BLaER1 treated with 17β-estradiol and CSF1 and Interleukin-3, amounts not matched to agents 10 nM and 100 nM (cell line): ENCODE results near the gene ECD.

Experiments used
- H3K27ac ChIP-seq, 11 experiments: shearing (Covaris generic); formaldehyde crosslinking; 2 replicates each; pipeline ENCODE4 v1.8.1; 2022
- H3K27me3 ChIP-seq, 11 experiments: shearing (Covaris generic); formaldehyde crosslinking; 2 replicates each; pipeline ENCODE4 v1.8.1; 2022
- H3K36me3 ChIP-seq, 11 experiments: shearing (Covaris generic); formaldehyde crosslinking; 2 replicates each; pipeline ENCODE4 v1.8.1; 2022
- H3K4me1 ChIP-seq, 10 experiments: shearing (Covaris generic); formaldehyde crosslinking; 2 replicates each; pipeline ENCODE4 v1.8.1; 2022
- H3K4me2 ChIP-seq, 11 experiments: shearing (Covaris generic); formaldehyde crosslinking; 2 replicates each; pipeline ENCODE4 v1.8.1; 2022
- H3K4me3 ChIP-seq, 10 experiments: shearing (Covaris generic); formaldehyde crosslinking; 2 replicates each; pipeline ENCODE4 v1.8.1; 2022
- H3K9ac ChIP-seq, 11 experiments: shearing (Covaris generic); formaldehyde crosslinking; 2 replicates each; pipeline ENCODE4 v1.8.1; 2022
- H3K9me3 ChIP-seq, 11 experiments: shearing (Covaris generic); formaldehyde crosslinking; replicated peaks in 1 of 11; 2 replicates each; pipeline ENCODE4 v1.8.1; 2022
- H4K20me1 ChIP-seq, 11 experiments: shearing (Covaris generic); formaldehyde crosslinking; 2 replicates each; pipeline ENCODE4 v1.8.1; 2022
- Cebpa-rat ChIP-seq, 11 experiments: shearing (Covaris generic); IDR thresholded peaks; 2 replicates each; pipeline ENCODE4 v1.8.1; 2022

The ECD gene

GRCh38 chr10:73167783-73168464, at the start of gene ECD, which contains the start of gene FAM149B1:
ECD (minus strand) TSS chr10:73168008; CDS start chr10:73163937, 4,071 bp downstream.
FAM149B1 (plus strand) TSS chr10:73168119; CDS start chr10:73168340, 221 bp downstream.
- Histone ChIP-seq H3K4me1 (peaks cover 11 to 44% (median 26%) of the 10 kb centered on the region in 10 experiments), H3K4me3 (peak within 1 kb of the TSS; percentile 77 to 91 (median 82)), H3K9me3 (peaks cover 0 to 7% (median 4%) of the 10 kb centered on the region in 11 experiments; a peak in 7 of 22 replicates), H4K20me1 (peaks cover 3 to 26% (median 17%) of the 10 kb centered on the region in 11 experiments; a peak in 20 of 22 replicates), H3K36me3 (peaks cover 12 to 41% (median 30%) of the 10 kb centered on the region in 11 experiments), H3K27me3 (no peaks in the 10 kb centered on the region), H3K4me2 (peak within 1 kb of the TSS; percentile 82 to 97 (median 89)), H3K27ac (peak within 1 kb of the TSS; percentile 83 to 95 (median 88)), H3K9ac (peak within 1 kb of the TSS; percentile 83 to 95 (median 91))
- TF ChIP-seq Cebpa-rat (IDR thresholded peaks at IDR 0.05) = no peak

GRCh38 chr10:73215749-73216148, 47.9 kb upstream of the ECD start:
- H4K20me1 ChIP-seq = no peaks in the 10 kb centered on the region
- H3K9ac ChIP-seq = no peak overlapping the region
- H3K9me3 ChIP-seq = peaks cover 0 to 21% (median 12%) of the 10 kb centered on the region in 11 experiments; a peak in 13 of 22 replicates
- no peaks in the 10 kb centered on the region for H3K4me1 ChIP-seq
- no peaks in the 10 kb centered on the region for H3K27me3 ChIP-seq
- H3K4me3 ChIP-seq = no peak overlapping the region
- no peak for TF ChIP-seq Cebpa-rat (IDR thresholded peaks at IDR 0.05)
- peaks cover 25 to 98% (median 46%) of the 10 kb centered on the region in 11 experiments for H3K36me3 ChIP-seq
- no peak overlapping the region for H3K4me2 ChIP-seq
- H3K27ac ChIP-seq = no peak overlapping the region

GRCh38 chr10:73211106-73211811, 43.5 kb upstream of the ECD start:
- Histone ChIP-seq H3K27ac (no peak overlapping the region), H4K20me1 (no peaks in the 10 kb centered on the region), H3K4me2 (no peak overlapping the region), H3K4me1 (no peaks in the 10 kb centered on the region; a peak in 1 of 20 replicates), H3K9ac (no peak overlapping the region), H3K4me3 (no peak overlapping the region), H3K36me3 (peaks cover 14 to 99% (median 37%) of the 10 kb centered on the region in 11 experiments; a peak in 21 of 22 replicates), H3K9me3 (peaks cover 6 to 13% (median 9%) of the 10 kb centered on the region in 11 experiments; a peak in 21 of 22 replicates), H3K27me3 (no peaks in the 10 kb centered on the region)
- TF ChIP-seq Cebpa-rat (IDR thresholded peaks at IDR 0.05) = no peak

- H4K20me1 ChIP-seq = no peaks in the 10 kb centered on the region
- no peak overlapping the region for H3K27ac ChIP-seq
- no peak for TF ChIP-seq Cebpa-rat (IDR thresholded peaks at IDR 0.05)
- H3K4me2 ChIP-seq = no peak overlapping the region
- H3K4me1 ChIP-seq = no peaks in the 10 kb centered on the region; a peak in 1 of 20 replicates
- H3K9me3 ChIP-seq = peaks cover 2 to 17% (median 12%) of the 10 kb centered on the region in 11 experiments; a peak in 20 of 22 replicates
- H3K4me3 ChIP-seq = no peak overlapping the region
- no peaks in the 10 kb centered on the region for H3K27me3 ChIP-seq
- no peak overlapping the region for H3K9ac ChIP-seq
- peaks cover 20 to 94% (median 37%) of the 10 kb centered on the region in 11 experiments; a peak in 19 of 22 replicates for H3K36me3 ChIP-seq
These were observed 42.7 kb upstream of the ECD start for GRCh38 chr10:73210395-73211105.

- Histone ChIP-seq H3K4me1 (no peaks in the 10 kb centered on the region; a peak in 1 of 20 replicates), H3K27me3 (no peaks in the 10 kb centered on the region)
These were observed 41.9 kb upstream of the ECD start for GRCh38 chr10:73209705-73210104.

GRCh38 chr10:73207883-73208282, 40.1 kb upstream of the ECD start:
- Histone ChIP-seq H3K4me1 (no peaks in the 10 kb centered on the region; a peak in 1 of 20 replicates), H3K4me2 (no peak overlapping the region), H3K9me3 (peaks cover 0 to 19% (median 12%) of the 10 kb centered on the region in 11 experiments; a peak in 19 of 22 replicates), H3K4me3 (no peak overlapping the region), H4K20me1 (no peaks in the 10 kb centered on the region), H3K27me3 (no peaks in the 10 kb centered on the region), H3K9ac (no peak overlapping the region), H3K36me3 (peaks cover 17 to 69% (median 37%) of the 10 kb centered on the region in 11 experiments; a peak in 19 of 22 replicates), H3K27ac (no peak overlapping the region)
- no peak for TF ChIP-seq Cebpa-rat (IDR thresholded peaks at IDR 0.05)

More at GRCh38 chr10:73209705-73210104, 41.9 kb upstream of the ECD start:
- Histone ChIP-seq H3K9ac (no peak overlapping the region), H3K4me2 (no peak overlapping the region), H3K9me3 (peaks cover 0 to 19% (median 12%) of the 10 kb centered on the region in 11 experiments; a peak in 19 of 22 replicates), H4K20me1 (no peaks in the 10 kb centered on the region), H3K27ac (no peak overlapping the region), H3K4me3 (no peak overlapping the region), H3K36me3 (peaks cover 20 to 87% (median 41%) of the 10 kb centered on the region in 11 experiments; a peak in 19 of 22 replicates)
- TF ChIP-seq Cebpa-rat (IDR thresholded peaks at IDR 0.05) = no peak

GRCh38 chr10:73206385-73206784, 38.6 kb upstream of the ECD start:
- H3K4me1 ChIP-seq = no peaks in the 10 kb centered on the region; a peak in 1 of 20 replicates
- H3K27me3 ChIP-seq = no peaks in the 10 kb centered on the region
- no peak overlapping the region for H3K27ac ChIP-seq
- H3K9ac ChIP-seq = no peak overlapping the region
- peaks cover 0 to 19% (median 12%) of the 10 kb centered on the region in 11 experiments; a peak in 19 of 22 replicates for H3K9me3 ChIP-seq
- H4K20me1 ChIP-seq = no peaks in the 10 kb centered on the region
- H3K4me2 ChIP-seq = no peak overlapping the region
- H3K36me3 ChIP-seq = peaks cover 17 to 54% (median 33%) of the 10 kb centered on the region in 11 experiments; a peak in 19 of 22 replicates
- no peak overlapping the region for H3K4me3 ChIP-seq
- no peak for TF ChIP-seq Cebpa-rat (IDR thresholded peaks at IDR 0.05)

- no peak overlapping the region for H3K27ac ChIP-seq
- no peak for TF ChIP-seq Cebpa-rat (IDR thresholded peaks at IDR 0.05)
- peaks cover 0 to 19% (median 12%) of the 10 kb centered on the region in 11 experiments; a peak in 19 of 22 replicates for H3K9me3 ChIP-seq
- H4K20me1 ChIP-seq = no peaks in the 10 kb centered on the region
- H3K9ac ChIP-seq = no peak overlapping the region
- no peak overlapping the region for H3K4me3 ChIP-seq
- H3K4me2 ChIP-seq = no peak overlapping the region
- H3K27me3 ChIP-seq = no peaks in the 10 kb centered on the region
- no peaks in the 10 kb centered on the region; a peak in 1 of 20 replicates for H3K4me1 ChIP-seq
- peaks cover 17 to 52% (median 31%) of the 10 kb centered on the region in 11 experiments; a peak in 20 of 22 replicates for H3K36me3 ChIP-seq
These were observed 38.1 kb upstream of the ECD start for GRCh38 chr10:73205890-73206289.
